Medulla oblongata (tissue), 1 donor: ENCODE data around the gene TERT.
"Not testable (repeated sequence)": the region's sequence is repeated elsewhere in the genome, so short reads cannot be mapped to it uniquely, and the experiment has no call there.

Source experiments
- DNase-seq: peaks from one replicate; pipeline ENCODE4 v3.0.0-alpha.2; 2015; ENCODE audit errors: extremely low spot score

Gene TERT

DNA sequence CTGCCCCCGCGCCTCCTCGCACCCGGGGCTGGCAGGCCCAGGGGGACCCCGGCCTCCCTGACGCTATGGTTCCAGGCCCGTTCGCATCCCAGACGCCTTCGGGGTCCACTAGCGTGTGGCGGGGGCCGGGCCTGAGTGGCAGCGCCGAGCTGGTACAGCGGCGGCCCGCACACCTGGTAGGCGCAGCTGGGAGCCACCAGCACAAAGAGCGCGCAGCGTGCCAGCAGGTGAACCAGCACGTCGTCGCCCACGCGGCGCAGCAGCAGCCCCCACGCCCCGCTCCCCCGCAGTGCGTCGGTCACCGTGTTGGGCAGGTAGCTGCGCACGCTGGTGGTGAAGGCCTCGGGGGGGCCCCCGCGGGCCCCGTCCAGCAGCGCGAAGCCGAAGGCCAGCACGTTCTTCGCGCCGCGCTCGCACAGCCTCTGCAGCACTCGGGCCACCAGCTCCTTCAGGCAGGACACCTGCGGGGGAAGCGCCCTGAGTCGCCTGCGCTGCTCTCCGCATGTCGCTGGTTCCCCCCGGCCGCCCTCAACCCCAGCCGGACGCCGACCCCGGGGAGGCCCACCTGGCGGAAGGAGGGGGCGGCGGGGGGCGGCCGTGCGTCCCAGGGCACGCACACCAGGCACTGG lies 548 bp downstream of the TERT start:
- DNase-seq = no peak

DNA sequence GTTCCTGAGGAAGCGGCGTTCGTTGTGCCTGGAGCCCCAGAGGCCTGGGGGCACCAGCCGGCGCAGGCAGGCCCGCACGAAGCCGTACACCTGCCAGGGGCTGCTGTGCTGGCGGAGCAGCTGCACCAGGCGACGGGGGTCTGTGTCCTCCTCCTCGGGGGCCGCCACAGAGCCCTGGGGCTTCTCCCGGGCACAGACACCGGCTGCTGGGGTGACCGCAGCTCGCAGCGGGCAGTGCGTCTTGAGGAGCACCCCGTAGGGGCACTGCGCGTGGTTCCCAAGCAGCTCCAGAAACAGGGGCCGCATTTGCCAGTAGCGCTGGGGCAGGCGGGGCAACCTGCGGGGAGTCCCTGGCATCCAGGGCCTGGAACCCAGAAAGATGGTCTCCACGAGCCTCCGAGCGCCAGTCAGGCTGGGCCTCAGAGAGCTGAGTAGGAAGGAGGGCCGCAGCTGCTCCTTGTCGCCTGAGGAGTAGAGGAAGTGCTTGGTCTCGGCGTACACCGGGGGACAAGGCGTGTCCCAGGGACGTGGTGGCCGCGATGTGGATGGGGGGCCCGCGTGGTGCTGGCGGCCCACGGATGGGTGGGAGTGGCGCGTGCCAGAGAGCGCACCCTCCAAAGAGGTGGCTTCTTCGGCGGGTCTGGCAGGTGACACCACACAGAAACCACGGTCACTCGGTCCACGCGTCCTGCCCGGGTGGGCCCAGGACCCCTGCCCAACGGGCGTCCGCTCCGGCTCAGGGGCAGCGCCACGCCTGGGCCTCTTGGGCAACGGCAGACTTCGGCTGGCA lies 1.3 kb downstream of the TERT start:
- DNase-seq = no peak

DNA sequence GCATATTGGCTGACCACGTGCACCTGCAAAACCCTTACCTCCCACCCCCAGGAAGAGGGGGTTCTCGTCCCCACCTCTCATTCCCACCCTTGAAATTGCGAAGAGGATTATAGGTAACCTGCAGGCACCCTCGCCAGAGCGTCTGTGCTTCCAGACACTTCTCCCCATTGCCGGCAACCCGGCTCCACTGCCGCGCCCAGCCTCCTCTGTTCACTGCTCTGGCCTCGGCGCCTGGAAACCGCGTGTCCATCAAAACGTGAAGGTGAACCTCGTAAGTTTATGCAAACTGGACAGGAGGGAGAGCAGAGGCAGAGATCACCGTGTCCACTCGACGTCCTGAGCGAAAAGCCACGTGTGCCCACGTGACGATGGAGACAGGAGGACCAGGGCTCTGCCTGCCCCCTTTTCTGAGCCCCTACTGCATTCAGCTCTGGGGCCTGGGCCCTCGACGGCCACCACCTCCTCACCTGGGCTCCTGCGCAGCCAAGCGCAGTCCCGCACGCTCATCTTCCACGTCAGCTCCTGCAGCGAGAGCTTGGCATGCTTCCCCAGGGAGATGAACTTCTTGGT lies 1.9 kb downstream of the TERT start:
- no peak for DNase-seq

DNA sequence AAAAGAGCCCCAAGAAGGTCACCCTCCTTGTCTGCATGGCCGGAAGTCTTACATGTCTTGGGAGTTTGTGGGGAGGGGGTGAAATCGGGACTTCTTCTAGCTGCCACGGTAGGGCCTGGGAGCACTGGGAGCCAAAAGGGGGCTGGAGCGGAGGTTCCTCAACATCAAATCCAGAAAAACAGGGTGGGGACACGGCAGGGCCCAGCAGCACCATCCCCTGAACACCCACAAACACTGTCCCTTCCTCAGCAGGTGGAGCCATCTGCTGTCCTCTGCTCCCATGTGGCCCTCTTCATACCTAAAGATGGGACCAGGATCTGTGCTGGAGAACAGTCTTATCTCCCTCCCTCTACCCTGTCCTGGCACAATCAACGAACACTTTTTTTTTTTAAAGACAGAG lies 2.7 kb downstream of the TERT start:
- DNase-seq = no peak

DNA sequence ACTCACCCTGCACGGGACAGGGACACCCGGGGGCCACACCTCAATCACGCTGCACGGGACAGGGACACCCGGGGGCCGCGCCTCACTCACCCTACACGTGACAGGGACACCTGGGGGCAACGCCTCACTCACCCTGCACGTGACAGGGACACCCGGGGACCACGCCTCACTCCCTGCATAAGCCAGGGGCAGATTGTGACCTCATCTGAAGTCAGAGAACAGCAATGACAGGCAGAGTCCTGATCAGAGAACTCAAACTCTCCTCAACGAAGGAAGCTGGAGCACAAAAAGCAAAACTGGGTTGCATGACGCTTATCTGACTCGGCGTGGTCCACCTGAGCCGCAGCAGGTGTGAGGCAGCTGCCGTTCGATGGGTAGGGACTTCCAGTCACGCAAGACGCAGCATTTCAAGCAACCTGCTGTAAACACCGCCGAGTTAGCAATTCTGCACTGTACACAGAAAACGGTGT lies 3.2 kb downstream of the TERT start:
- DNase-seq = no peak

DNA sequence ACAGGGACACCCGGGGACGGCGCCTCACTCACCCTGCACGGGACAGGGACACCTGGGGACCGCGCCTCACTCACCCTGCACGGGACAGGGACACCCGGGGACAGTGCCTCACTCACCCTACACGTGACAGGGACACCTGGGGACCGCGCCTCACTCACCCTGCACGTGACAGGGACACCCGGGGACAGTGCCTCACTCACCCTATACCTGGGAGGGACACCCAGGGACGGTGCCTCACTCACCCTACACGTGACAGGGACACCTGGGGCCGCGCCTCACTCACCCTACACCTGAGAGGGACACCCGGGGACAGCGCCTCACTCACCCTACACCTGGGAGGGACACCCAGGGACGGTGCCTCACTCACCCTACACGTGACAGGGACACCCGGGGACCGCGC lies 3.9 kb downstream of the TERT start:
- DNase-seq = not testable (repeated sequence)

DNA sequence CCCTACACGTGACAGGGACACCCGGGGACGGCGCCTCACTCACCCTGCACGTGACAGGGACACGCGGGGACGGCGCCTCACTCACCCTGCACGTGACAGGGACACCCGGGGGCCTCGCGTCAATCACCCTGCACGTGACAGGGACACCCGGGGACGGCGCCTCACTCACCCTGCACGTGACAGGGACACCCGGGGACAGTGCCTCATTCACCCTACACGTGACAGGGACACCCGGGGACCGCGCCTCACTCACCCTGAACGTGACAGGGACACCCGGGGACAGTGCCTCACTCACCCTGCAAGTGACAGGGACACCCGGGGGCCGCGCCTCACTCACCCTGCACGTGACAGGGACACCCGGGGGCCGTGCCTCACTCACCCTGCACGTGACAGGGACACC lies 5.3 kb downstream of the TERT start:
- not testable (repeated sequence) for DNase-seq

DNA sequence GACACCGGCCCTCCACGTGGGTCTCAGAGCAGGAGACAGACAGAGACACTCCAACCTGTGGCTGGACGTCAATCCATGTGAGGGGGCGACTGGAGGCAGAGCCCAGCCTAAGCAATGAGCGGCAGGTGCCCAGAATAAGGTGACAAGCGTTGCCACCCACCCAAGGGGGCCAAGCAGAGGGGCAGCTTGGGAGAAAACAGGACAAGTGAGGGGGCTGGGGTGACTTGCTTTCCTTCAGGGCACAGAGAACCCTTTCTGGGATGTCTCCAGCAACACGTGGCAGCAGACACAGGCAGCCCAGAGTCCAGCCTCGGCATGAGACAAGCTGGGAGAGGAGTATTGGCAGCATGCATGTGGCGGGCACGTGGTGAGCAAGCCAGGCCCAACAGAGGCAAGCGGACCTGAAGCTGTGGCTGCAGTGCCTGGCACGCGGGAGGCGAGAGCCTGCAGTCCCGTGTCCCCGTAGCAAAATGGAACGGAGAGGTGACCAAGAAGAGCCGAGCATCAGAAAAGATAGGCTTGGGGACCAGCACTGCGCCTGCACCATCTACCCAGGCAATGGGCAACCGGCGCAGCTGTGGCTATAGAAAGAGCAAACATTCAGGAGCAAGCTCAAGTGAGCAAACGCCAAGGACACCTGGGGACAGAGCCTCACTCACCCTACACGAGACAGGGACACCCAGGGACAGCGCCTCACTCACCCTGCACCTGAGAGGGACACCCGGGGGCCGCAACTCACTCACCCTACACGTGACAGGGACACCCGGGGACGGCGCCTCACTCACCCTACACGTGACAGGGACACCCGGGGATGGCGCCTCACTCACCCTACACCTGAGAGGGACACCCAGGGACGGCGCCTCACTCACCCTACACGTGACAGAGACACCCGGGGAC lies 6.2 kb downstream of the TERT start:
- DNase-seq = no peak

DNA sequence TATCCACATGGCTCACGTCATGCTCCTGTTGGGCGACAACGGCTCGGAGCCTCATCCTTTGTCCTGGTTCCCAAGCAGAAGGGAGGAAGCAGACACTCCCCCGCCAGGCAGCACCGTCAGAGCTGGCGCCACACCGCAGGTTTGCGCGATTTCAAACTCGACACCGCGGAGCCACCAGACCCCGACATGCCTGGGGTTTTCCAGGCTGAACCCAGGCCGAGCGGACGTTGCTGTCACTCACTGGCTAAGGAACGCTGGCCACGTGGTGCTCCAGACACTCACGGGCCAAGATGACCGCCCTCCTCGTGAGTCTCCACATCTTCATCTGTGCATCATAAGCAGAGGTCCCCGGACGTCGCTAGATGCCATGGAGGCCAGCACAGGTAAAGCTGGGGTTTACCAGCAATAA lies 9.0 kb downstream of the TERT start:
- no peak for DNase-seq

DNA sequence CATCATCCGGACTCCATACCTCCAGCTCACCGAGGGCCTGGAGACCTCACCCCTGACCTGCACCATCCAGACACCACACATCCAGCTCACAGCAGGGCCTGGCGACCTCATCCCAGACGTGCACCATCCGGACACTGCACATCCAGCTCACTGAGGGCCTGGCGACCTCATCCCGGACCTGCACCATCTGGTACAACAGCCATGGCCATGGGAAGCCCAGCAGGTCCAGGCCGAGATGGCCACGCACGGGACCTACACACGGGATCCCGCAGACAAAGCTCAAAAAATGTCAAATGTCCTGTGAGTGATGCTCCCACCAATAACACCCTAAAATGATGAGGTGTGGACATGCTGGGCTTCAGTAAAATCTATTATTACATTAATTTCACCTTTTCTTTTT lies 9.7 kb downstream of the TERT start:
- no peak for DNase-seq

DNA sequence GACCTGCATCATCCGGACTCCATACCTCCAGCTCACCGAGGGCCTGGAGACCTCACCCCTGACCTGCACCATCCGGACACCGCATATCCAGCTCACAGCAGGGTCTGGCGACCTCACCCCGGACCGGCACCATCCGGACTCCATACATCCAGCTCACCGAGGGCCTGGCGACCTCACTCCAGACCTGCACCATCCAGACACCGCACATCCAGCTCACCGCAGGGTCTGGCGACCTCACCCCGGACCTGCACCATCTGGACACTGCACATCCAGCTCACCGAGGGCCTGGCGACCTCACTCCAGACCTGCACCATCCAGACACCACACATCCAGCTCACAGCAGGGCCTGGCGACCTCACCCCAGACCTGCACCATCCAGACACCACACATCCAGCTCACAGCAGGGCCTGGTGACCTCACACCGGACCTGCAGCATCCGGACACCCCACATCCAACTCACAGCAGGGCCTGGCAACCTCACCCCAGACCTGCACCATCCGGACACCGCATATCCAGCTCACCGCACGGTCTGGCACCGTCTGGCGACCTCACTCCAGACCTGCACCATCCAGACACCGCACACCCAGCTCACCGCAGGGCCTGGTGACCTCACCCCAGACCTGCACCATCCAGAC lies 10.4 kb downstream of the TERT start:
- not testable (repeated sequence) for DNase-seq

DNA sequence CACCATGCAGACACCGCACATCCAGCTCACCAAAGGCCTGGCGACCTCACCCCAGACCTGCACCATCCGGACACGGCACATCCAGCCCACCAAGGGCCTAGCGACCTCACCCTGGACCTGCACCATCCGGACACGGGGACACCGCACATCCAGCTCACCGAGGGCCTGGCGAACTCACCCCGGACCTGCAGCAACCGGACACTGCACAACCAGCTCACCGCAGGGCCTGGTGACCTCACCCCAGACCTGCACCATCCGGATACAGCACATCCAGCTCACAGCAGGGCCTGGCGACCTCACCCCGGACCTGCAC lies 11.2 kb downstream of the TERT start:
- not testable (repeated sequence) for DNase-seq

DNA sequence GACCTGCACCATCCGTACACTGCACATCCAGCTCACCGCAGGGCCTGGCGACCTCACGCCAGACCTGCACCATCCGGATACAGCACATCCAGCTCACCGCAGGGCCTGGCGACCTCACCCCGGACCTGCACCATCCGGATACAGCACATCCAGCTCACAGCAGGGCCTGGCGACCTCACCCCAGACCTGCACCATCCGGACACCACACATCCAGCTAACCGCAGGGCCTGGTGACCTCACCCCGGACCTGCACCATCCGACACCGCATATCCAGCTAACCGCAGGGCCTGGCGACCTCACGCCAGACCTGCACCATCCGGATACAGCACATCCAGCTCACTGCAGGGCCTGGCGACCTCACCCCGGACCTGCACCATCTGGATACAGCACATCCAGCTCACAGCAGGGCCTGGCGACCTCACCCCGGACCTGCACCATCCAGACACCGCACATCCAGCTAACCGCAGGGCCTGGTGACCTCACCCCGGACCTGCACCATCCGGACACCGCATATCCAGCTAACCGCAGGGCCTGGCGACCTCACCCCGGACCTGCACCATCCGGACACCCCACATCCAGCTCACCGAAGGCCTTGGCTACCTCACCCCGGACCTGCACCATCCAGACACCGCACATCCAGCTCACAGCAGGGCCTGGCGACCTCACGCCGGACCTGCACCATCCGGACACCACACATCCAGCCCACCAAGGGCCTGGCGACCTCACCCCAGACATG lies 11.7 kb downstream of the TERT start:
- DNase-seq = not testable (repeated sequence)

DNA sequence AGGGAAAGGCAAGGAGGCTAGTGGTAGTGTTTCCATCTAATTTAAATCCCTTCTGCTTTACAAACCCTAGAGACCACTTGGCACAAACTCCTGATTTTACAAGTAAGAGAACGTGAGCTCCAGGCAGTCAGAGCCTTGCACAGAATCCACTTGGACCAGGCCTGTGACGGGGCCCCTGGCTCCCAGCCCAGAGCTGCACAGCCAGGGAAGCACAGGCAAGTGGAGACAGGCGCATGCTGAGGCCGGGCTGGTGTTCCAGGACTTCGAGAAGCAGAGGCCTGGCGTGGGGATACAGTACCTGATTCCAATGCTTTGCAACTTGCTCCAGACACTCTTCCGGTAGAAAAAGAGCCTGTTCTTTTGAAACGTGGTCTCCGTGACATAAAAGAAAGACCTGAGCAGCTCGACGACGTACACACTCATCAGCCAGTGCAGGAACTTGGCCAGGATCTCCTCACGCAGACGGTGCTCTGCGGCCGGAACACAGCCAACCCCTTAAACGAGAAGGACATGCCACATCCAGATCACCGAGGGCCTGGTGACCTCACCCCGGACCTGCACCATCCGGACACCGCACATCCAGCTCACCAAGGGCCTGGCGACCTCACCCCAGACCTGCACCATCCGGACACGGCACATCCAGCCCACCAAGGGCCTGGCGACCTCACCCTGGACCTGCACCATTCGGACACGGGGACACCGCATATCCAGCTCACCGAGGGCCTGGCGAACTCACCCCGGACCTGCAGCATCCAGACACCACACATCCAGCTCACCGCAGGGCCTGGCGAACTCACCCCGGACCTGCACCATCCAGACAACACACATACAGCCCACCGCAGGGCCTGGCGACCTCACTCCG lies 12.5 kb downstream of the TERT start:
- no peak for DNase-seq

DNA sequence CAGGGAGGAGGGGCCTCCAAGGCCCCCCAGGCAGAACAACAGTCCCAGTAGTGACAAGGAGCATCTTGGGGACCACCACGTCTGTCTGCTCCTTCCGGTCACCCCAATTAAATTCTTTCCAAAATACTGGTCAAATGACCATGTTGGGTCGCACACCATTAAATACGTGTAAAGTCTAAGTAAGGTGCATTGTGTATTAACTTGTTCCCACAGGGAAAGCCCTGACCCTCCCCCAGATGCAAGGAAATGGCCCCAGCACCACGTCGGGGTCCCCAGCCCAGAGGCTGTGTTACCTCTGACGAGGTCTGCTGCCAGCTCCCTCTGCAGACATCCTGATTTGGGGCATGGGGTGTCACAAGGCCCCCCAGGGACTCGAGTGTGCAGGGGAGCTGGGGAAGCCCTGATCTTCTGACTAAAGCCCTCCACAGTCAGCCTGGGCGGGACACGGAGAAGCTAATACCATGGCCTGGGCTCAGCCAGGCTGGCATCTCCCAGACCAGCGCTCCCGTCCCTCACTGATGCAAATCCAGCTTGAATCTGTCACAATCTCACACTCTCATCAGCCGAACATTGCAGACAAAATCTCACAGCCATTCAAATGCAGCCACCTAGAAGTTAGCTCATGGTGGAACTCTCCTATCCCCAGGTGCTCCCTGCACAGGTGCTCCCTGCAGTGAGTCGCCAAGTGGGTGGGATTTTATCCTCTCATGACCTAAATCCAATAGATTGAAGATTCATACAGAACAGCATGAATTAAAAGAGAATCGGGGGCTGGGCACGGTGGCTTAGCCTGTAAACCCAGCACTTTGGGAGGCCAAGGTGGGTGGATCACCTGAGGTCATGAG lies 13.6 kb downstream of the TERT start:
- DNase-seq = no peak

DNA sequence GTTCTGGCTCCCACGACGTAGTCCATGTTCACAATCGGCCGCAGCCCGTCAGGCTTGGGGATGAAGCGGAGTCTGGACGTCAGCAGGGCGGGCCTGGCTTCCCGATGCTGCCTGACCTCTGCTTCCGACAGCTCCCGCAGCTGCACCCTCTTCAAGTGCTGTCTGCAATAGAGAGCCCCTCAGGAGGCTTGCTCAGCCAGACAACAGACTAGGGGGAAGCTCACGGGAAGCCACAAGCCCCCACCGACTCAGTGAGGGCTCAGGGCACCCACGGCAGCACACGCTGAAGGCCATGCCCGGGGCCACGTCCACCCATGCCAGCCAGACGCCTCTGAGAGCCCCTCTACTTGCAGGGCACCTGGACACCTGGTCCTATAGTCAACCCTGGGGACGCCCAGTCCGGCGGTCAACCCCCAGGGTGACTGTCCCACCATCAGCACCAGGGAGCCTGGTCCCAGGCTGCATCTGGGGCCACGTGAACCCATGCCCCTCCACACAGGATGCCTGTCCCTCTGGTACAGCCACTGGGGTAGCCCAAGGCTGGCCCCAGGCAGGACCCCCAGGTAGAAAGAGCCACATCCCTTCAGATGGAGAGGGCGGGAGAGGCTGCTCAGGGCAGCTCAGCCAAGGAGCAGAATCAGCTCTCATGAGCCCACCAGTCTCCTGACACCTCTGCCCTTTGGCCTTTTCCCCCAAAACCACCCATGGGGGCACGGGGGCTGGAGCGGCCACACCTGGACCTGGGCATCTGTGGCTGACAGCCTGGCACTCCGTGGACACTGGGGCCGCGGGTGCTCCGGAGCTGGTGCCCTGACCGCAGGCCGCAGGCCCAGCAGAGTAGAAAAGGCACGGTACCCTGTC lies 14.5 kb downstream of the TERT start:
- no peak for DNase-seq

DNA sequence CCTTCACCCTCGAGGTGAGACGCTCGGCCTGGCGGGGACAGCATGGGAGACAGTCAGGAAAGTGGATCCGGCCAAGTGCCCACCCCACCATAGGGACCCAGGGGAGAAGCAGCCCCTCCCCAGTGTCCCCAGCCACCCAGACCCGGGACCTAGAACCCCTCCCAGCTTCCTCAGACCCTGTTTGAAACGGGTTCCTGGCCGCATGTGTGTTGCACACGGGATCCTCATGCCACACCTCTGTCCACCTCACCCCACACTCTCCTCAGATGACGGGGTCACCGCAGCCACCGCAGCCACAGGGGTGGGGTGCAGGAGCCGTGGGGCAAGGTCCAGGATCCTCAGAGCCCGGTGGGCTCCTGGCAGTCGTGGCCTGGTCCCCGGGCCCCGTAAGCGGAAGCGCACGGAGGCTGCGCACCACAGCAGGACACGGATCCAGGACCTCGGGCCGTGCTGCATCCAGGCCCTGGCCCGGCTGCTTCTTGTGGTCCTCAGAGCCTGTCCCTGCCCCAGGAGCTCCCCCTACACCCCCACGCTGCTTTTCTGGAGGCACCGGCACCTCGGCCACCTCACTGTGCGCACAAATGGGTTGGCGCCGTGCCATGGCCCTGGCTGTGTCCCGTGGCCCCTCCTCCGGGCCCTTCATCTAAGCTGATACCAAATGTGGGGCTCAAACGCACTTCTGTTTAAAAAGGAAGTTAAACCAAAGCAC lies 15.3 kb downstream of the TERT start:
- DNase-seq = no peak
